HepG2 (cell line): Measurements from ENCODE around the gene KIF22. TPM values are rescaled to one million over a fixed set of nuclear protein-coding genes. Genes with fewer than 3 reads are reported as not detected.

Source experiments
- ADNP ChIP-seq: sonication (generic); formaldehyde crosslinking; IDR thresholded peaks from 2 replicates; pipeline ENCODE4 v1.4.0; 2020; ENCODE audit warnings: missing genetic modification reagents
- ATF6 ChIP-seq: sonication (generic); formaldehyde crosslinking; conservative IDR thresholded peaks from 2 replicates; pipeline ENCODE4 v1.4.0; 2020; ENCODE audit warnings: missing genetic modification reagents
- EZH2 ChIP-seq: conservative IDR thresholded peaks from 2 replicates; pipeline ENCODE4 v1.6.1; 2012; ENCODE audit warnings: mild to moderate bottlenecking, low read depth, low read length, moderate library complexity
- HNF1B ChIP-seq: sonication (generic); formaldehyde crosslinking; IDR thresholded peaks from 2 replicates; pipeline ENCODE4 v1.5.1; 2020; ENCODE audit warnings: mild to moderate bottlenecking, moderate library complexity, missing genetic modification reagents
- IKZF4 ChIP-seq: sonication (generic); formaldehyde crosslinking; IDR thresholded peaks from 2 replicates; pipeline ENCODE4 v1.5.1; 2020; ENCODE audit warnings: borderline replicate concordance, mild to moderate bottlenecking, low read depth, missing genetic modification reagents; ENCODE audit errors: not compliant biosample characterization
- MIER2 ChIP-seq: IDR thresholded peaks from 2 replicates; pipeline ENCODE4 v1.6.1; 2016; ENCODE audit warnings: missing biosample characterization, missing genetic modification reagents
- MTA1 ChIP-seq: sonication (generic); formaldehyde crosslinking; IDR thresholded peaks from 2 replicates; pipeline ENCODE4 v1.4.0; 2020; ENCODE audit warnings: missing genetic modification reagents, mild to moderate bottlenecking, borderline replicate concordance
- NFAT5 ChIP-seq: sonication (generic); formaldehyde crosslinking; IDR thresholded peaks from 2 replicates; pipeline ENCODE4 v1.4.0; 2020; ENCODE audit warnings: missing genetic modification reagents
- RAD21 ChIP-seq: fragments of 450-650 bp; formaldehyde crosslinking; IDR thresholded peaks from 2 replicates; pipeline ENCODE4 v1.5.0; 2020; ENCODE audit warnings: mild to moderate bottlenecking
- U2AF1 ChIP-seq: fragments of 200-400 bp; formaldehyde crosslinking; optimal IDR thresholded peaks from 2 replicates; pipeline ENCODE3; 2017; ENCODE audit warnings: mild to moderate bottlenecking, low read depth, low read length
- ZNF17 ChIP-seq: sonication (generic); formaldehyde crosslinking; IDR thresholded peaks from 2 replicates; pipeline ENCODE4 v1.5.0; 2020; ENCODE audit warnings: mild to moderate bottlenecking, missing genetic modification reagents
- ZNF235 ChIP-seq: sonication (generic); formaldehyde crosslinking; IDR thresholded peaks from 2 replicates; pipeline ENCODE4 v1.8.1; 2023; ENCODE audit warnings: mild to moderate bottlenecking, missing genetic modification reagents, borderline replicate concordance
- ZNF615 ChIP-seq: sonication (generic); formaldehyde crosslinking; IDR thresholded peaks from 2 replicates; pipeline ENCODE4 v1.5.0; 2020; ENCODE audit warnings: mild to moderate bottlenecking, missing genetic modification reagents, borderline replicate concordance
- ZNF644 ChIP-seq: IDR thresholded peaks from 2 replicates; pipeline ENCODE4 v1.6.1; 2016; ENCODE audit warnings: low read depth
- polyA plus RNA-seq, 8 experiments: library from polyadenylated mRNA; depleted of rRNA in 3 of 8; stranded (reverse) in 7 of 8; unstranded in 1 of 8; fragments of >200 nt; fragmentation: Illumina TruSeq in 4 of 8; extraction: Trizol in 4 of 8; gene quantifications; 2 replicates each; pipeline versions ENCODE4 v1.2.1 to v1.2.3, GENCODE V29; 2011 to 2016; ENCODE audit warnings: low read depth in 4 of 8, missing spikeins in 1 of 8, mixed read lengths in 1 of 8; ENCODE audit not compliant: insufficient read depth in 1 of 8
- total RNA-seq, 5 experiments: library from RNA; depleted of rRNA; stranded (reverse); fragments of >200 nt; fragmentation: Illumina TruSeq; extraction: Trizol; gene quantifications; 2 replicates each; pipeline ENCODE4 v1.2.3, GENCODE V29; 2016; ENCODE audit warnings: low read depth in 1 of 5
- TF ChIP-seq, protein P1 (sequence below): IDR thresholded peaks from 2 replicates; pipeline ENCODE4 v1.6.1; 2018; ENCODE audit warnings: missing genetic modification reagents, mild to moderate bottlenecking, missing compliant biosample characterization
- TF ChIP-seq, protein P2 (sequence below): sonication (generic); formaldehyde crosslinking; IDR thresholded peaks from 2 replicates; pipeline ENCODE4 v1.4.0; 2020; ENCODE audit warnings: mild to moderate bottlenecking, missing genetic modification reagents

KIF22 gene
- total and polyA plus RNA-seq, 2 of the 13 experiments (the other 11 are each of a cell fraction or from before 2014, with no cell fraction given), result 95.8 to 118 TPM

- peak; percentile 96; the same call in 1 of the 2 replicates for TF ChIP-seq NFAT5
- TF ChIP-seq ZNF644 (CRISPR knock-in tag), result no peak
- TF ChIP-seq ZNF615 (CRISPR knock-in tag), result no peak
- no peak for TF ChIP-seq MIER2 (CRISPR knock-in tag)
- peak; percentile 99 for TF ChIP-seq MTA1 (CRISPR knock-in tag)
- peak; percentile 99; the same call in 1 of the 2 replicates for TF ChIP-seq ZNF235 (CRISPR knock-in tag)
- peak; percentile 98 for TF ChIP-seq IKZF4 (CRISPR knock-in tag)
- TF ChIP-seq, protein P1, sequence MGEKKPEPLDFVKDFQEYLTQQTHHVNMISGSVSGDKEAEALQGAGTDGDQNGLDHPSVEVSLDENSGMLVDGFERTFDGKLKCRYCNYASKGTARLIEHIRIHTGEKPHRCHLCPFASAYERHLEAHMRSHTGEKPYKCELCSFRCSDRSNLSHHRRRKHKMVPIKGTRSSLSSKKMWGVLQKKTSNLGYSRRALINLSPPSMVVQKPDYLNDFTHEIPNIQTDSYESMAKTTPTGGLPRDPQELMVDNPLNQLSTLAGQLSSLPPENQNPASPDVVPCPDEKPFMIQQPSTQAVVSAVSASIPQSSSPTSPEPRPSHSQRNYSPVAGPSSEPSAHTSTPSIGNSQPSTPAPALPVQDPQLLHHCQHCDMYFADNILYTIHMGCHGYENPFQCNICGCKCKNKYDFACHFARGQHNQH (CRISPR knock-in tag), result peak; percentile 92
- peak; percentile 67 for TF ChIP-seq U2AF1
- TF ChIP-seq RAD21 (CRISPR knock-in tag), result peak; percentile 87
- TF ChIP-seq, protein P2, sequence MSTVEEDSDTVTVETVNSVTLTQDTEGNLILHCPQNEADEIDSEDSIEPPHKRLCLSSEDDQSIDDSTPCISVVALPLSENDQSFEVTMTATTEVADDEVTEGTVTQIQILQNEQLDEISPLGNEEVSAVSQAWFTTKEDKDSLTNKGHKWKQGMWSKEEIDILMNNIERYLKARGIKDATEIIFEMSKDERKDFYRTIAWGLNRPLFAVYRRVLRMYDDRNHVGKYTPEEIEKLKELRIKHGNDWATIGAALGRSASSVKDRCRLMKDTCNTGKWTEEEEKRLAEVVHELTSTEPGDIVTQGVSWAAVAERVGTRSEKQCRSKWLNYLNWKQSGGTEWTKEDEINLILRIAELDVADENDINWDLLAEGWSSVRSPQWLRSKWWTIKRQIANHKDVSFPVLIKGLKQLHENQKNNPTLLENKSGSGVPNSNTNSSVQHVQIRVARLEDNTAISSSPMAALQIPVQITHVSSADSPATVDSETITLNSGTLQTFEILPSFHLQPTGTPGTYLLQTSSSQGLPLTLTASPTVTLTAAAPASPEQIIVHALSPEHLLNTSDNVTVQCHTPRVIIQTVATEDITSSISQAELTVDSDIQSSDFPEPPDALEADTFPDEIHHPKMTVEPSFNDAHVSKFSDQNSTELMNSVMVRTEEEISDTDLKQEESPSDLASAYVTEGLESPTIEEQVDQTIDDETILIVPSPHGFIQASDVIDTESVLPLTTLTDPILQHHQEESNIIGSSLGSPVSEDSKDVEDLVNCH, result 0 out of 2 replicates have a peak, but pooled peaks have one; percentile 95
- TF ChIP-seq ATF6, result no peak
- peak; percentile 68 for TF ChIP-seq HNF1B
- TF ChIP-seq ZNF17, result no peak
- 0 out of 2 replicates have a peak, but pooled peaks have one; percentile 17 for TF ChIP-seq ADNP (CRISPR knock-in tag)
- TF ChIP-seq EZH2, result no peak
Observed at GRCh38 chr16:29807426-29808218, 17.1 kb downstream of the KIF22 start (continued).
